ENCODE measurements around the gene FXYD6.

The FXYD6 gene

GRCh38 chr11:117875382-117876058 is 938 bp downstream of the FXYD6 start:
- no peak for TF ChIP-seq NFIC (IDR thresholded peaks at IDR 0.05)
- no peak for TF ChIP-seq YY1 (IDR thresholded peaks at IDR 0.05; ENCODE audit: low read depth)
- no peak for TF ChIP-seq EP300 (IDR thresholded peaks at IDR 0.05; ENCODE audit: borderline replicate concordance)
- no peak for TF ChIP-seq TEAD4 (IDR thresholded peaks at IDR 0.05)
- TF ChIP-seq TAF1 (IDR thresholded peaks at IDR 0.05; ENCODE audit: low read depth), result no peak
- no peak for TF ChIP-seq FOXM1 (IDR thresholded peaks at IDR 0.05; ENCODE audit: borderline replicate concordance, low read depth)
- TF ChIP-seq MAX (IDR thresholded peaks at IDR 0.05), result no peak
- TF ChIP-seq CREB1 (IDR thresholded peaks at IDR 0.05; ENCODE audit: low read depth), result no peak

- TF ChIP-seq TCF12 (IDR thresholded peaks at IDR 0.05; ENCODE audit: low read depth), result no peak
- TF ChIP-seq CEBPB (IDR thresholded peaks at IDR 0.05), result no peak
- no peak for TF ChIP-seq EGR1 (IDR thresholded peaks at IDR 0.05)
- TF ChIP-seq RAD21 (IDR thresholded peaks at IDR 0.05; ENCODE audit: low read depth), result no peak
- TF ChIP-seq YY1 (IDR thresholded peaks at IDR 0.05; ENCODE audit: low read depth), result no peak
- TF ChIP-seq USF1 (IDR thresholded peaks at IDR 0.05), result no peak
- TF ChIP-seq CREB1 (IDR thresholded peaks at IDR 0.05; ENCODE audit: low read depth), result no peak
- no peak for TF ChIP-seq NFIC (IDR thresholded peaks at IDR 0.05)
Observed at GRCh38 chr11:117874910-117875381, 1.5 kb downstream of the FXYD6 start.

GRCh38 chr11:117874253-117874909 is 2.1 kb downstream of the FXYD6 start:
- TF ChIP-seq ZBTB7A (IDR thresholded peaks at IDR 0.05; ENCODE audit: low read depth) (no peak), RAD21 (IDR thresholded peaks at IDR 0.05; ENCODE audit: low read depth) (no peak), REST (IDR thresholded peaks at IDR 0.05; ENCODE audit: low read depth) (no peak)

- TF ChIP-seq CREB1 (IDR thresholded peaks at IDR 0.05; ENCODE audit: low read depth) (no peak), USF1 (IDR thresholded peaks at IDR 0.05) (no peak), RAD21 (IDR thresholded peaks at IDR 0.05; ENCODE audit: low read depth) (no peak), EGR1 (IDR thresholded peaks at IDR 0.05) (no peak), EP300 (IDR thresholded peaks at IDR 0.05; ENCODE audit: borderline replicate concordance) (no peak), TEAD4 (IDR thresholded peaks at IDR 0.05) (no peak), MAX (IDR thresholded peaks at IDR 0.05) (no peak), REST (IDR thresholded peaks at IDR 0.05; ENCODE audit: low read depth) (no peak), TAF1 (IDR thresholded peaks at IDR 0.05; ENCODE audit: low read depth) (no peak), NFIC (IDR thresholded peaks at IDR 0.05) (no peak), ZBTB7A (IDR thresholded peaks at IDR 0.05; ENCODE audit: low read depth) (no peak), FOXM1 (IDR thresholded peaks at IDR 0.05; ENCODE audit: borderline replicate concordance, low read depth) (no peak), YY1 (IDR thresholded peaks at IDR 0.05; ENCODE audit: low read depth) (no peak), CEBPB (IDR thresholded peaks at IDR 0.05) (no peak), TCF12 (IDR thresholded peaks at IDR 0.05; ENCODE audit: low read depth) (no peak)
Observed at GRCh38 chr11:117873828-117874125, 2.7 kb downstream of the FXYD6 start.

GRCh38 chr11:117872975-117873827 is 3.3 kb downstream of the FXYD6 start:
- TF ChIP-seq TAF1 (IDR thresholded peaks at IDR 0.05; ENCODE audit: low read depth), result no peak
- no peak for TF ChIP-seq NFIC (IDR thresholded peaks at IDR 0.05)
- TF ChIP-seq RAD21 (IDR thresholded peaks at IDR 0.05; ENCODE audit: low read depth), result no peak
- TF ChIP-seq TCF12 (IDR thresholded peaks at IDR 0.05; ENCODE audit: low read depth), result no peak
- TF ChIP-seq YY1 (IDR thresholded peaks at IDR 0.05; ENCODE audit: low read depth), result no peak
- no peak for TF ChIP-seq EP300 (IDR thresholded peaks at IDR 0.05; ENCODE audit: borderline replicate concordance)
- TF ChIP-seq MAX (IDR thresholded peaks at IDR 0.05), result no peak
- no peak for TF ChIP-seq USF1 (IDR thresholded peaks at IDR 0.05)

All from Ishikawa (cell line).